Hematopoietic multipotent progenitor cell (in vitro differentiated cells): Measurements from ENCODE around the gene METTL13. TPM values are rescaled to one million over a fixed set of nuclear protein-coding genes. Genes with fewer than 3 reads are reported as not detected.

Experiments used
- DNase-seq, 3 donors: peaks; one replicate each; pipeline ENCODE4 v3.0.0-alpha.2; 2011 to 2015; ENCODE audit warnings: low read depth in 2 of 3, low spot score in 2 of 3
- total RNA-seq: library from RNA; depleted of rRNA; stranded (reverse); fragments of >200 nt; gene quantifications from one replicate; pipeline ENCODE4 v1.2.3, GENCODE V29; 2012

The METTL13 gene
- total RNA-seq, 1 donor = 33.1 TPM

DNA sequence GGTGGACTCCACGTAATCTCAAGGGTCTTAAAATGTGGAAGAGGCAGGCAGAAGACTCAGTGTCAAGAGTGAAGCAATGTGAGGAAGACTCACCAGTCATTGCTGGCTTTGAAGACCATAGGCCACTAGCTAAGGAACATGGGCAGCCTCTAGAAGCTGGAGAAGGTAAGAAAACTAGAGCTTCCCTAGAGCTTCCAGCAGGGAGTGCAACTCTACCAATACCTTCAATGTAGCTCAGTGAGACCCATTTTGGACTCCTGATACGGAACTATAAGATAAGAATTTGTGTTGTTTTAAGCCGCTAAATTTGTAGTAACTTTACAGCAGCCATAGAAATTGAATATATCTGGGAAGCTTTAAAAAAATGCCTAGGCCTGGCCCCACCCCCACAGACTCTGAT is 18.9 kb downstream of the METTL13 start:
- no peak for DNase-seq

DNA sequence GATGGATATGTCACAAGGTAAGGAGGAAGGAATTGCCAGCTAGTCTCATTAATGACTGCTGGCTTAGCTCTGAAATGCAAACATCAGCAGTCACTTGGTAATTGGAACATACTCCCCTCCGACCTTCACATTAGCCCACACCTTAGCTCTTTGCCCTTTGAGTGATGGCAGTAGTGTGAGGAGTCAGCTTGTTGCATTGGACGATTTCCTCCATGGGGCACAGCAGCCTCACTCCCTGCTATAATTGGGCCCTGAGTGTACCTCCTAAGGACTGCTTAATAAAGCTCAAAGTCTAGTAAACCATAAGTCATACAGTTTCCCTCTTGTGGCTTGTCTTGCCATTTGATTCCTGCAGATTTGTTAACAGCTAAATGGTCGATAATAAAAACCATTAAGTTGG is 19.4 kb downstream of the METTL13 start:
- no peak for DNase-seq

DNA sequence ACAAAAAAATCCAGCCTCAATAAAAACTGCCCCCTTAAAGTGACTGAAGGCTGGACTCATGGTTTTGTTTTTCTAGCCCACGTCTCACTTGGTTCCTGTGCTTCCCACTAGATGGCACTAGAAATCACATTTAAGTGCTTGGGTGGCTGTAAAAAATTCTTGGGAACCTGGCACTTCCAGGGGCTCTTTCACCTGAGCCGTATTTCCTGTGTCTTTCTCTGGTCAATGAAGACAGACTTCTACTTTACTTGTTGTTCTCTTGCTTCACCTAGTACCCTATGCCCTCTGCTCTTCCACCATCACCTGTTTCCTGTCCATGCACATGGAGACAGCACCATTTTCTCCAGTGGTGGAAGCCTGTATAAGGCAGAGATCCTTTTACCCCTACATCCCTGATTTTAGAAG is 20.0 kb downstream of the METTL13 start:
- DNase-seq = peak in 1 of 3 donors; percentile 64

DNA sequence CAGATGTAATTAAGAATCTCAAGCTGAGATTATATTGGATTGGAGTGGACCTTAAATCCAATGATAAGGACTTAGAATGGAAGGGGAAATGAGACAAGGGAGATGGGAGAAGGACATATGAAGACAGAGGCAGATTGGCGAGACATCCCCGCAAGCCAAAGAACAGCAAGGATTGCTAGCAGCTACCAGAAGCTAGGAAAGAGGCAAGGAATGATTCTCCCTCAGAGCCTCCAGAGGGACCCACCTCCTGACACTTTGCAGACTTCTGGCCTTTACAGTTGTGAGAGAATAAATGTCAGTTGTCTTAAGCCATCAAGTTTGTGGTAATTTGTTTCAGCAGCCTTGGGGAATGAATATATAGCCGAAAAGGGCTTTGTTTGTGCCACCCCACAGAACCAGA is 20.7 kb downstream of the METTL13 start:
- DNase-seq = no peak

DNA sequence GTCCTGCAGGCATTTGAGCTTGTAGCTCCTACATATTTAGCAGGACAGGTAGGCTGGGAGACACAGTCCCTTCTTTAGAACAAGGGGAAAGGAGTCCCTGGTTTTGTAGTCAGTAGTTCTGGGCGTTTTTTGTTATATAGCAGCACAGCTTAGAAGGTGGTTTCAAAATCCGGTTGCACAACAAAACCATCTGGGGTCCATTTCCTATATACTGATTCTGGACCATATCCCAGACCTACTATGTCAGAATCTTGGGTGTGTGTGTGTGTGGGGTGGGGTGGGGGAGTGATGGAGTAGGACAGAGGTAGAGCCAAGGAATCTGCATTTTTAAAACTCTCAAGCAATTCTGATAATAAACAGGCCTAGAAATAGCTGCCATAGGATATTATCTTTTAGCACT is 21.6 kb downstream of the METTL13 start:
- DNase-seq = peak in 1 of 3 donors; percentile 83

DNA sequence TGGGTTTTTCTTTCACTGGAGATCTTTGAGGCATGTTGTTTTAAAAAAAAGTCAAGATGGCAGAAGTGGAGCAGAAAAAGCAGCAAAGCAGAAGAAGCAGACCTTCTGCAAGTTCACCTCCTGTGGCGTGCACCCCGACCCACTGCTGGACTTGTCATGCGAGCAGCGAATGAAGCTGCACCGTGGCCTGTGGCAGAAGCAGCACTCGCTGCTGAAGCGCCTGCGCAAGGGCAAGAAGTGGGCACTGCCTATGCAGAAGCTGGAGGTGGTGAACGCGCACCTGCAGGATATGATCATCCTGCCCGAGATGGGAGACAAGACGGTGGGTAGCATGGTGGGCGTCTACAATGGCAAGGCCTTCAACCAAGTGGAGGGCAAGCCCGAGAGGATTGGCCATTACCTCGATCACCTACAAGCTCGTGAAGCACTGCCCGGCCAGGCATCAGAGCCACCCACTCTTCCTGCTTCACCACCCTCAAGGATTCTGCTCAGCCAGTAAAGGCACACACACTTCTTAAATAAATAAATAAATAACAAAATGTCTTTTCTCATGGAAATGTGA is 22.1 kb downstream of the METTL13 start:
- no peak for DNase-seq

DNA sequence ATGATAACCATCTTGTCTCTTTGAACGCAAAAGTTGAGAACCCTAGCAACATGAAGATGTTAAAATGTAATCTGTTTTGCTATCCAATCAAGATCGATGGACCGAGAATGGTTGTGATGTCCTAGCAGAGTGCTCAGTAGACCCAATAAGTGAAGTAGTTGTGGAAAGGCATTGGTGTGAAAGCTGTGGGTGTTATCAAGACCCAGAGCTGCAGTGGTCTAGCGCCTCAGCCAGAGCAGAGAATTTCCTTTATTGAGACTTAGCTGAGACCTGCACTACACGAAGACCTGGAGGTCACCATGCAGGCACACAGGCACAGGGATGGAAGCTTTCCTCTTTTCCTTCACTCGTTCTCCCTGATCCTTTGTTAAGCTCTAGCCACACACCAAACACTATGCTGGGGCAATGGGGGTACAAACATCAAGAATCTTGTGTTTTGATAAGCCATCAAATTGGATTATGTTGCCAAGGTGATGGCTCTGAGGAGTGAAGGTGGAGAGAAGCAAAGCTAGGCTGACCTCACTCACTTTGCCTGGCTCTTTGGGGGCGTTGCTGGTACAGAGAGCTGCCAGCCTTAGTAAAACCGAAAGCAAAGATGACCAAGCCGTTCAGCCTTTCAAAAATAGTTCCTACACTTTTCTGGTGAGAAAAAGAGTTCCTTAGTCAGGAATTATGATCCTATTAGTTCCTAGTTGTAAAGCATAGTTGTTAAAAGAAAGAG is 24.1 kb downstream of the METTL13 start:
- peak in 1 of 3 donors; percentile 62 for DNase-seq

DNA sequence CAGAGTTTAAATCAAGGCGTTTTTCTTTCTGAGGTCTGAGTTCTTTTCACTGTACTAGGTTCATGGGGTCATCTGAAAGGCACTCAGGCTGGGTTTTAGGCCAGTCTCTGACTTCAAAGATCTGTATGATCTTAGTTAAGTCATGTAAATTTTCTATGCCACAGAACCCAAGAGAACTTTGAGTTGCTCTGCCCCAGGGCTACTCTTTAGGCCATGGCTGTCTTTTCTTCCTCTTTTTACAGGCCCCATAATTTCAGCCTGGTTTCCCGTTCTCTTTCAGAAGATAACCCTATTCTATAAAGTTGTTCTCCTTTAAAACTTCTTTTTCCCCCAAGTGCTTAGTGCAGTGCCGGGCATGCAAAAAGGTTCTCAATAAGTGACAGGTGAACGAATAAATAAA is 26.1 kb downstream of the METTL13 start:
- DNase-seq = peak in 1 of 3 donors; percentile 38

DNA sequence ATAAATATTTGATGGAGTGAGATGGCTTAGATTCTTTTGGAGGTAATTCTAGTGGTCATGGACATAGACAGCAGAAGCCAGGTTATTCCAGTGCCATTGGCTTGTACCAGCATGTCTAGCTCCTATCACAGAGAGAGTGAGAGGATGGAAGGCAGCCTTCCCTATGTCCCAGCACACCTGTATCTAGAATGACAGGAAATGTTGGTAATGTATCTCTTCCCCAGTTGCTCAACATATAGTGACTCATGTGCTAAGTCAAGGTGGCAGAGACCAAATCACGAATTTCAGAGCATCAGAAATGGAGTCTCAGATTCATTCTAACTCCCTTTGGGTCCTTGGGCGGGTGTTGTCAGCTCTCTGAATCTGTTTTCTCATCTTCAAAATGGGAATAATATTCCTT is 28.4 kb downstream of the METTL13 start:
- DNase-seq = no peak

DNA sequence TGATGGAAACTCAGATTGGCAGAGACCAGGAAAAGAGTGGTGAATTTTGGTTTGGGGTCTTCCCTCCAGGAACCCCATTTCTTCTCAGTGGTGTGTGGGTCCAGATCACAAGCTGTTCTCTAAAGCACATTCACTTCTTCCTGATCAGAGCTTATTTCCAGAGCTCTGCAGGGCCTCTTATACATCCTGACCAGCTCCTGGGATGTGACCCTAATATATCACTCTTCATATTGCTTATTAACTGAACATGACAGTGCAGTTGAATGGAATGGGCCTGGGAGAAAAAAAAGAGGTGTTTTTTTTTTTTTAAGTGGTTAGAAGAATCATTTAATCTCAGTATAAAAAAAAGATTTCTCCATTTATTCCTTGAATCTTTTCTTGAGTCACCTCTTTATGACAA is 30.2 kb downstream of the METTL13 start:
- no peak for DNase-seq

DNA sequence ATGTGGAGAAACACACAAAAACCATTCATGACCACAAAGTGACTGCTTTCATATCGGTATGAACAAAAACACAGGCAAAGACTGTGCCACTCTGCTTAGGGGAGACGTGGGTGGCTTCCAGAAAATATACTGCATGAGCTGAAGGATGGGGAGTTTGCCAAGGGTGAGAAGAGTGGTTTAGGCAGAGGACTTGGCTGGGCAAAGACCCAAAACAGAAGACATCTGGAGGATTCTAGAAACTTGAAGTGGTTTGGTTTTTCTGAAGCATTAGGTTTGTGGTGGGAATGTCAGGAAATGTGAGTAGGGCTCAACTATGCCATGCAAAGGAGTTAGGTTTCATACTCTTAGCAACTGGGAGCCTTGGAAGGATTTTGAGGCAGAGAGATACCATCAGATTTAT is 33.2 kb downstream of the METTL13 start:
- no peak for DNase-seq

DNA sequence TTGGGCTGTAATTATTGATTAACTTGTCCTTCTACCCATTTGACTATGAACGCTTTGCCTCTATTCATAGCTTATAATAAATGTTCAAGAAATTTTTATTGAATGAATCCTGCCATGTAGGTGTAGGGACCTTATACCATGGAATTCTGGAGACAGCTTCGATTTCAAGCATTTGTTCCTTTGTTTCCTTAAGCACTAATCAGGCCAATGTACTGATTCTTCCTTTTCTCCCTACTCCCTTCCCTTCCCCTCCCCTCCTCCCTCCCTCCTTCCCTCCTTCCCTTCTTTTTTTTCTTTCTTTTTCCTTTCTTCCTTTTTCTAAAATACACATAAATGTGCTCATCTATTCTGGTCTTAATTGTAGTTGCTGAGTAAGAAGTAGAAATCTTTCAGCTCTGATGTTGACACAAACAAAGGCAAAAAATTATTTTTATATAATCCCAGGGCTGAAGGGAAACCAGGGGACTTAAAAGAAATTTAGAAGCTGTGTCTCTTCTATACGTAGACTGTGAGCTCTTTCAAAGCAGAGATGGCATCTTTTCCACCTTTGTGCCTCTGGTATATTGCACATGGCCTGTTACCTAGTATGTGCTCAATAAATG is 34.9 kb downstream of the METTL13 start:
- DNase-seq = no peak

DNA sequence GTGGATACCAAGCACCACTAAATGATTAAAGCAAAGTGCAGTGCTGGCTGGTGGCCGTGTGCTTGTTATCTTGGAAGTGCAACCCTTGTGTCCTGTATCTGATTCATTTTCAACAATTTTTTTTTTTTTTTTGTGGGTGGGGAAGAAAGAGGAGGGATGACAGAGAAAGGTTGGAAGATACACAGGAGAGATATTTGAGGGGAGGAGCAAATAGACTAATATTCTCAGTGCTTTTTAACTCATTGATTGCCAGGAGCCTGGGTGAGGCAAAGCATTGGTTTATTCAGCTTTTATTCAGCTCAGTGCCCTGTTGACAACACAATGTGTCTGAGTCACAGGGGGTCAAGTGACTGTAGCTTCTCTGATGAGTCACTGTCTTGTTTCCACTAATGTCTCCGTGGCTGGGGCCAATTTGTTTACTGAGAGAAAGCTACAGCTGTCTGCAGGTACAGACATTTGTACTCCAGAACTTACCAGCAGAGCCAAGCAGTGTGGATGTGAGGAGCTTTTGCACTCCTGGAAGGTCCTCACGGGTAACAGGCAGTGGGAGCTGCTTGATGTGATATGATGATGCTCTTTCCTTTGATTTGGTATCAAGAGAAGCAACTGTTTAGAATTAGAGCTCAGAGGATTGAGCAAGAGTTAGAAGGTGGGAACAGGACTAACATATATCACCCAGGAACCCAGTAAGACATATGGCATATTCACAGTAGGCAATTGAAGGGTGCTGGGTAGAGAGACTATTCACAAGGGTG is 36.2 kb downstream of the METTL13 start:
- no peak for DNase-seq

DNA sequence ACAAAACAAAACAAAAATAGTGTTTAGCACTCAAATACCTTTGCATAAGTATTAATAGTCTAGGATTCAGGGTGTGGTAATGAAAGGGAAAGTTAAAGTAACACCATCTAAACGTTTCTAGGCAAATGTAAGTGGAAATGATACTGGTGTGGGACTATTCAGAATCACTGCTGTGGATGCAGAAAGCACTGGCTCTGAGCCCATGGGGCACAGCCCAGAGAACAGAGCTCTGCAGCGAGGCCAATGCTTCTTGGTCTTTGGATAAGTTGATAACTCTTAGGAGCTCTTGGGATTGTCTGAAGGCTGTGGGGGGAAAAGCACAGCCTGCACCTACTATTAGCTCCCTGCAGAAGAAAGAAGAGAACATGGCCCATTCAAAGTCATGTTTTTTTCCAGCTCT is 38.5 kb downstream of the METTL13 start:
- no peak for DNase-seq

DNA sequence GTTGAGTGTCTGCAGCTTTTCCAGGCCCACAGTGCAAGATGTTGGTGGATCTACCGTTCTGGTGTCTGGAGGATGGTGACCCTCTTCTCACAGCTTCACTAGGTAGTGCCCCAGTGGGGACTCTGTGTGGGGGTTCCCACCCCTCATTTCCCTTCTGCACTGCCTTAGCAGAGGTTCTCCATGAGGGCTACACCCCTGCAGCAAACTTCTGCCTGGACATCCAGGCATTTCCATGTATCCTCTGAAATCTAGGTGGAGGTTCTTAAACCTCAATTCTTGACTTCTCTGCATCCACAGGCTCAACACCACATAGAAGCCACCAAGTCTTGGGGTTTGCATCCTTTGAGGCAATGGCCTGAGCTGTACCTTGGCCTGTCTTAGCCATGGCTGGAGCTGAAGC is 45.5 kb downstream of the METTL13 start:
- no peak for DNase-seq

DNA sequence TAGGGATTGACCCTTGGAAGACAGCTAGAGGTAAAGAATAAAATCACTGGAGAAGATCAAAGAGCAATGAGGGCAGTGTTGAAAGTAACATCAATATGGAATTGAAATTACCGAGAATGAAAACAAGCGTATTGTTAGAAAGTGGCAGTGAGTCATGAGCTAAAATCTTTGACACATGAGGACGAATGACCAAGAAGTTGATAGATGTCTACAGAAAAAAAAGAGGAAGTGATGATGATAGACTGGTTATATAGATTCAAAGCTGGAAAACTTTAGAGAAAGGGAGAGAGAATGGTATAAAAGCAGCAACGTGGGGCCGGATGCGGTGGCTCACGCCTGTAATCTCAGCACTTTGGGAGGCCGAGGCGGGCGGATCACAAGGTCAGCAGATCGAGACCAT is 47.3 kb downstream of the METTL13 start:
- DNase-seq = peak in 1 of 3 donors; percentile 35

DNA sequence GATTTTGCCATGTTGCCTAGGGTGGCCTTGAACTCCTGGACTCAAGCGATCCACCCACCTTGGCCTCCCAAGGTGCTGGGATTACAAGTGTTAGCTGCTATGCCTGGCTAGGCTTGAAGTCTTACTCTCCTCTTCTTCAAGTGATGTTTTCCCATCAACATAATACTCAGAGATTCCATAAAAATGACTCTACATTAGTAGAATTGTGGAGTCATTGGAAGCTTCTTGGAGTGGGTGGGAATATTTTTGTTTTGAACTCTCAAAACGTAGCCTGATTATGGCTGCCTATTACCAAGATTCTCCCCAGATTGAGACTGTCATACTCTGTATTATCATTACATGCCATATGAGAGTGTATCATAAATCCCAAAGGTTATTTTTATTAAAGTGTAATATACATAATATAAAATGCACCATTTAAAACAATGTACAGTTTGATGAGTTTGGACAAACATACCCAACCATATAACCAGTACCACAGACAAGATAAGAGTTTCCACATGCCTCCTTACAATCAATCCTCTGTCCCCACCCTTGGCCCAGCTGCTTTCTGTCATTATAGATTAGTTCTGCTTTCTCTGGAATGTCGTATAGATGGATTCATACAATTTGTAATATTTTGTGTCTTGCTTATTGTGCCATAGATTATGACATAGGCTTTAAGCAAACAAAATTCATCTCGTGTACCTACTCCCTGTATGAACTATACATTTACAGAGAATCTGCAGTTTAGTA is 51.8 kb downstream of the METTL13 start:
- DNase-seq = no peak

DNA sequence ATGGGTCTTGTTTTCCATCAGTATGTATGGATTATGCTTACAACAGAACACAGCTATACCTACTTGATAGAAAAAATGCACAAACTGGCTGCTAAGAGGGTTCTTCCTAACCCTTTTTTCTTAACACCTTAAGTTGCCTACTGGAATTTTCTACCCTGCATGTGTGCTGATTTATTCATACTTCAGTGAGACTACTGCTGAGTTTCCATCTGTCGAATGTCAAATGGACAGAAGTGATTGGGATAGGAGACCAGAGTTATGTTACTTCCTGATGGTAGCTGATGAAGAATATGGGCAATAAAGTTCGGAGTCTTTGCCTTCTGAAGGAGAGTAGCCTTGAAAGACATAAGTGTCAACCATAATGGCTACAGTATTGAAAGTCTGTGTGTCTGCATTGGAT is 53.4 kb downstream of the METTL13 start:
- no peak for DNase-seq

DNA sequence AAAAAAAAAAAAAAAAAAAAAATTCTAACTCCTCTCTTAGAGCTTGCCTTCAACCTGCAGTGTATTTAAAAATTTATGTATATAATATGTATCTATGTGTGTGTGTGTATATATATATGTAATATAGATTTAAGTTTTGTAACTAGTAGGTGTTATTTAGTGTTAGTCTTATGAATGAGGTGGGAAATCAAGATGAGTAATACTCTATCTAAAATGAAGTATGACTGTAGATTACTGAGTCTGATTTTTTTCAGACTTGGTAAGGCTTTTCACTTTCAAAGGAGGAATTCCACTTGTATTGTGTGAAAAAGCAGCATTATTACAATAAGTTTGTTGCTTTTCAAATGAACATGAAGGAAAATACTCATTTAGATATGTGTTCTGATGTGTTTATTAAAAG is 54.4 kb downstream of the METTL13 start:
- no peak for DNase-seq

DNA sequence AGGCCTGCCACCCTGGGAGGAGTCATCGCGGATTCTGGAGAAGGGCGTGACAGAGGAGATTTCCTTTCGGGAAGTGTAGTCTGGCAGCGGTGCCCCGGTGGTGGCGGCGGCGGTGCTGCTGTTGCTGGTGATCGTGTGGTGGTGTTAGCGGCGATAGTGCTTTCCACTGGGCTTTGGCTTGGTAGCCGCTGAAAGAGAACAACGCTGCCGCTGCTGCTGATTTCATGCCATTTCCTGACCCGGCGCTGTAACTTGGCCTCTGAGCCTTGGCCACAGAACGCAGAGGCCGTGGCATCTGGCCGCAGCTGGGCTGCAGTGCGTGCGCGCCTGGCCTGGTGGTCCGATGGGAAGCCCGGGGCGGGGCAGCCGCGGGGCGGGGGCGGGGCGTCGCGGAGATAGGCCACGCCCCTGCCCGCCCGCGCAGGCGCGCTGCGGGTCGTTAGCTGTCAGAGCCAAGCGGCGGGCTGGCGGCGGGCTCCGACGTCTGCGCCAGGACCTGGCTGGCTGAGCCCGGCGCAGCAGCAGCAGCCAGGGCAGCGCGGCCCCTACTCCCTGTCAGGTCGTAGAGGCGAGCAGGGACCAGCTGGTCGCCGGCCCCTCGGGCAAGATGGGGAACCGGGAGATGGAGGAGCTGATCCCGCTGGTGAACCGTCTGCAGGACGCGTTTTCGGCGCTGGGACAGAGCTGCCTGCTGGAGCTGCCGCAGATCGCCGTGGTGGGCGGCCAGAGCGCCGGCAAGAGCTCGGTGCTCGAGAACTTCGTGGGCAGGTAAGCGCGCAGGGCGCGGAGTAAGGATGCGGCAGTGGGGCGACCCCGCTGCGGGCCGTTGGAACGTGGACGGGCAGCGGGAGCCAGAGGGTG is 59.8 kb downstream of the METTL13 start, which contains the start of gene DNM3:
Gene DNM3 (plus strand): TSS at position 449 of the 861 bp plus-strand sequence. CDS start 159 bp downstream, at position 608.
- peak; percentile 64 to 84 (median 76) for DNase-seq
